Mesendoderm (in vitro differentiated cells): ENCODE measurements around the gene CMTR1.

Experiments used
- DNase-seq: peaks from one replicate; pipeline ENCODE4 v3.0.0; 2013
- H2AK5ac ChIP-seq: 2 replicates; pipeline ENCODE4 v1.6.1; 2013; ENCODE audit warnings: low read length, inconsistent platforms
- H2BK120ac ChIP-seq: 2 replicates; pipeline ENCODE4 v1.6.1; 2013; ENCODE audit warnings: low read depth, mild to moderate bottlenecking, low read length, moderate library complexity, mixed read lengths
- H2BK15ac ChIP-seq: replicated peaks from 2 replicates; pipeline ENCODE4 v1.6.1; 2013; ENCODE audit warnings: low read depth, mild to moderate bottlenecking, moderate library complexity
- H2BK5ac ChIP-seq: 2 replicates; pipeline ENCODE4 v1.6.1; 2013; ENCODE audit warnings: low read length, inconsistent platforms
- H3K18ac ChIP-seq: 2 replicates; pipeline ENCODE4 v1.6.1; 2013; ENCODE audit warnings: mild to moderate bottlenecking, low read length, mixed read lengths
- H3K23ac ChIP-seq: one replicate; pipeline ENCODE4 v1.6.1; 2013; ENCODE audit warnings: low read length
- H3K27ac ChIP-seq: 2 replicates; pipeline ENCODE4 v1.5.1; 2013; ENCODE audit warnings: low read depth, mild to moderate bottlenecking, inconsistent platforms, low read length, moderate library complexity
- H3K27me3 ChIP-seq: 2 replicates; pipeline ENCODE4 v1.6.1; 2013; ENCODE audit warnings: low read length, control low read depth, mild to moderate bottlenecking, inconsistent platforms; ENCODE audit not compliant: insufficient read depth, poor library complexity
- H3K36me3 ChIP-seq: 2 replicates; pipeline ENCODE4 v1.6.1; 2013; ENCODE audit warnings: low read length, inconsistent platforms; ENCODE audit not compliant: control insufficient read depth, insufficient read depth
- H3K4ac ChIP-seq: one replicate; pipeline ENCODE4 v1.6.1; 2013; ENCODE audit warnings: low read depth, mild to moderate bottlenecking, low read length, moderate library complexity
- H3K4me1 ChIP-seq: 2 replicates; pipeline ENCODE4 v1.6.1; 2013; ENCODE audit warnings: low read depth, low read length, inconsistent platforms; ENCODE audit not compliant: control insufficient read depth
- H3K4me2 ChIP-seq: 2 replicates; pipeline ENCODE4 v1.6.1; 2013; ENCODE audit warnings: low read length
- H3K4me3 ChIP-seq: 2 replicates; pipeline ENCODE4 v1.5.1; 2013; ENCODE audit warnings: mild to moderate bottlenecking, low read length
- H3K56ac ChIP-seq: one replicate; pipeline ENCODE4 v1.6.1; 2013; ENCODE audit warnings: low read length
- H3K79me1 ChIP-seq: 2 replicates; pipeline ENCODE4 v1.6.1; 2013; ENCODE audit warnings: low read length, inconsistent platforms
- H3K79me2 ChIP-seq: 2 replicates; pipeline ENCODE4 v1.6.1; 2013; ENCODE audit warnings: mild to moderate bottlenecking, low read length; ENCODE audit not compliant: control insufficient read depth, insufficient read depth
- H3K9ac ChIP-seq: 2 replicates; pipeline ENCODE4 v1.6.1; 2013; ENCODE audit warnings: low read length, inconsistent platforms
- H4K5ac ChIP-seq: one replicate; pipeline ENCODE4 v1.6.1; 2013; ENCODE audit warnings: low read length
- H4K8ac ChIP-seq: one replicate; pipeline ENCODE4 v1.6.1; 2013; ENCODE audit warnings: low read depth, mild to moderate bottlenecking, control low read depth, low read length, moderate library complexity
- WGBS: extraction: QIAGEN DNeasy Blood & Tissue Kit; methylation state at CpG from one replicate; pipeline ENCODE4 v1.1.7; 2013; ENCODE audit warnings: low lambda C conversion rate, missing lambda C conversion rate; ENCODE audit not compliant: insufficient coverage; ENCODE audit errors: extremely low coverage; 5-methylcytosine and 5-hydroxymethylcytosine counted together

Gene CMTR1

DNA sequence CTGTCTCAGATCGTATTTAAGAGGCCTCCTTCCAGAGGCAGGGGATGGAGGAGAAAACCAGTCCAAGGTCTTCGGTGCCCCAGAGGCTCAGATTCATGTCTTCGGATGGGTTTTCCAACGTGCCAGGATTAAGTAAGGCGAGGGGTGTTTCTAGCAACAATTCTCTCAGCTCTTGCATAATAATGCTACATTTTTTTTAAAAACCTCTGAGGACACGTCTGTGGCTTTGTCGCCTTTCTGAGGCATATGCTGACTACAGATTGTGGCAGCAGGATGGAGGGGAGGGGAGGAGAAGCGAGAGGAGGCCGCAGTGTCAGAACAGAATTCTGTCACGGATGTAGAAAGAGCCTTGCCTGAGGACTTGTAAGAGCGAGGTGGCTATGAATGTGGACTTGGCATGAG is 84.4 kb downstream of the CMTR1 start:
- H3K79me1 ChIP-seq, result no peaks in the 10 kb centered on the region
- H3K27me3 ChIP-seq, result no peaks in the 10 kb centered on the region
- no peak overlapping the region for H4K8ac ChIP-seq
- no peaks in the 10 kb centered on the region for H3K36me3 ChIP-seq
- no peaks in the 10 kb centered on the region for H3K79me2 ChIP-seq
- peaks cover 10% of the 10 kb centered on the region for H3K4me1 ChIP-seq
- H3K56ac ChIP-seq, result no peak overlapping the region
- no peak overlapping the region for H2AK5ac ChIP-seq
- H3K18ac ChIP-seq, result no peak overlapping the region
- H2BK120ac ChIP-seq, result no peak overlapping the region
- H3K4me3 ChIP-seq, result no peak overlapping the region
- no peak overlapping the region for H2BK15ac ChIP-seq
- H3K27ac ChIP-seq, result no peak overlapping the region
- H3K4ac ChIP-seq, result no peak overlapping the region
- H3K4me2 ChIP-seq, result no peak overlapping the region
- no peak overlapping the region for H3K23ac ChIP-seq
- no peak overlapping the region for H4K5ac ChIP-seq
- DNase-seq, result no peak
- no peak overlapping the region for H2BK5ac ChIP-seq
- WGBS, result no CpG with 5 or more reads among the region's 11 CpGs
- no peak overlapping the region for H3K9ac ChIP-seq

DNA sequence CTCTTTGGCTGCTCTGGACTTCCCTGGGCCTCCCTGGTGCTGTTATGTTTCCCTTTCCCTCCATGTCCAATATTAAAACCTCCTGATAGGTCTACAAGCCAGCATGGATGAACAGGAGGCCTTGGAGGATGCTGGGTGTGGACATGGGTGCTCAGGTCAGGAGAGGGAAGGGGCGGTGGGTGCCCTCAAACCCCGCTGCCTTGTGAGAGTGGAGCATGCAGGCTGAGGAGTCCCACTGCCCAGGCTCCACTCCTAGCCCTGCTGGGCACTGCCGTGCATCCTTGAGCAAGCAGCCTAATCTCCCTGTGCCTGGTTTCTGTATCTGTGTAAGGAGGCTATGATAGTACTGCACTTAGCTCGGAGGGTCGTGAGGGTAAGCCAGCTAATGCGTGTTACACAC is 85.1 kb downstream of the CMTR1 start:
- H2AK5ac ChIP-seq, result no peak overlapping the region
- no peak overlapping the region for H3K4ac ChIP-seq
- H2BK5ac ChIP-seq, result no peak overlapping the region
- DNase-seq, result no peak
- H3K56ac ChIP-seq, result no peak overlapping the region
- H3K79me2 ChIP-seq, result no peaks in the 10 kb centered on the region
- no peak overlapping the region for H3K23ac ChIP-seq
- no peak overlapping the region for H3K18ac ChIP-seq
- no peak overlapping the region for H3K4me2 ChIP-seq
- H4K5ac ChIP-seq, result no peak overlapping the region
- H3K4me1 ChIP-seq, result peaks cover 4% of the 10 kb centered on the region
- WGBS, result no CpG with 5 or more reads among the region's 6 CpGs
- no peak overlapping the region for H4K8ac ChIP-seq
- H3K36me3 ChIP-seq, result no peaks in the 10 kb centered on the region
- H2BK15ac ChIP-seq, result no peak overlapping the region
- no peak overlapping the region for H2BK120ac ChIP-seq
- no peak overlapping the region for H3K9ac ChIP-seq
- H3K79me1 ChIP-seq, result no peaks in the 10 kb centered on the region
- no peak overlapping the region for H3K27ac ChIP-seq
- H3K27me3 ChIP-seq, result no peaks in the 10 kb centered on the region
- no peak overlapping the region for H3K4me3 ChIP-seq

DNA sequence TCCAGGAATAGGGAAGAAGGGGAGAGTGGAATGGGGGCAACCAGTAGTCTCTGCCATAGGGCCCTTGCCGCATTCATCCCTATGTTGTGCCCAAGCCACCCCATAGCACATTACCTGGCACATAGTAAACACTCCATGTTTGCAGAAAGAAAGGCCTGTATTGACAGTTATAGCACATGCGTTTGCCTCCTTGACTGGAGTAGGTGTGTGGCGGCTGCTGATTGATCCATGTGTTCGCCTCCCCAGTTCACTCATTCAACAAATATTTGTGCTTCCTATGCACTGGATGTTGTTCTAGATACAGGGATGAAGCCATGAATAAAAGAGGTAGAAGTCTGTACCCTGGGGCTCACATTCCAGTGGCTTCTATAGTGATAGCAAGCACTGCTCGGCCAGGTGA is 86.4 kb downstream of the CMTR1 start:
- Histone ChIP-seq H2BK120ac (no peak overlapping the region), H3K56ac (no peak overlapping the region), H2AK5ac (no peak overlapping the region), H2BK5ac (no peak overlapping the region), H3K79me2 (no peaks in the 10 kb centered on the region), H3K27ac (no peak overlapping the region), H3K23ac (no peak overlapping the region), H2BK15ac (no peak overlapping the region), H3K4me3 (no peak overlapping the region), H3K9ac (no peak overlapping the region), H4K5ac (no peak overlapping the region), H3K4me1 (no peaks in the 10 kb centered on the region), H3K27me3 (no peaks in the 10 kb centered on the region), H3K4me2 (no peak overlapping the region), H3K18ac (no peak overlapping the region), H3K79me1 (no peaks in the 10 kb centered on the region), H3K36me3 (no peaks in the 10 kb centered on the region), H4K8ac (no peak overlapping the region), H3K4ac (no peak overlapping the region)
- no CpG with 5 or more reads among the region's 5 CpGs for WGBS
- DNase-seq, result no peak

DNA sequence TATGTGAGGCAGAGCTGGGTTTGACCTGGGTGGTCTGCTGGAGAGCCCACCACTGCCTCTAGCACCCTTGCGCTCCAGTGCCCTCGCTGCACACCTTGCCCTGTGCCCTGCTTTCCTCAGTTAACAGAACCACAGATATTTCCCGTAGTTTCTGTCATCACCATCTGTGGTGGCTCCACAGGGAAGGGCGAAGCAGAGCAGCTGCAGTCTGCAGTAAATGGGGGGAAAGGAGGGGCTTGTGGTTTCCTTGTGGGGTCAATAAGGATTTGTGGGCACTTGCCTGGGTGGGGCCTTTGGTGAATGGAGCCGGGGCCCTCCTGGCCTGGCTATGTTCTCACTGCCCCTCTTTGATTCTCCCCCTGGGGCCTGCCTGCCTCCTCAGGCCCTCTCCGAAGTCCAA is 87.9 kb downstream of the CMTR1 start:
- H3K36me3 ChIP-seq, result no peaks in the 10 kb centered on the region
- no peak overlapping the region for H3K4ac ChIP-seq
- no peak overlapping the region for H2BK15ac ChIP-seq
- no peaks in the 10 kb centered on the region for H3K4me1 ChIP-seq
- WGBS, result no CpG with 5 or more reads among the region's 6 CpGs
- no peak overlapping the region for H3K4me2 ChIP-seq
- no peaks in the 10 kb centered on the region for H3K79me2 ChIP-seq
- no peaks in the 10 kb centered on the region for H3K79me1 ChIP-seq
- no peak overlapping the region for H4K8ac ChIP-seq
- H4K5ac ChIP-seq, result no peak overlapping the region
- H2AK5ac ChIP-seq, result no peak overlapping the region
- no peak overlapping the region for H3K56ac ChIP-seq
- H3K23ac ChIP-seq, result no peak overlapping the region
- no peak overlapping the region for H3K9ac ChIP-seq
- no peak for DNase-seq
- no peak overlapping the region for H3K18ac ChIP-seq
- H2BK5ac ChIP-seq, result no peak overlapping the region
- no peaks in the 10 kb centered on the region for H3K27me3 ChIP-seq
- H3K27ac ChIP-seq, result no peak overlapping the region
- no peak overlapping the region for H2BK120ac ChIP-seq
- H3K4me3 ChIP-seq, result no peak overlapping the region

DNA sequence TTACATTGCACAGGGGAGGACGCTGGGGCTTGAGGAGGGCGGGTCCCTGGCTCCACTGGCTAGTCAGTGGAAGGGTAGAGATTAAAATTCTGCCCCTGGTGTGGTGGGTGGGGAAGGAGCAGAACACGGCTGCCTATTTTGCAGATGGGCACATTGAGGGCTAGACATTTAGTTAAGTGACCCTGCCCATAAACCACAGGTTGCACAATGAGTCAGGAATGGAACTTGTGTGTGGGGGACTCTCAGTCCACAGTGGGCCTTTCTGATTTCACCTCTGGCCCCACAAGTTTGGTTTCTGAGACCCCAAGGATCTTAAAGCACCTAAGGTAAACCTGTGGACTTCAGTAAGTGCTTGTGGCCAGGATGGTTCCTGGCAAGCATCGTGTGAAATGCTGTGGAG is 88.7 kb downstream of the CMTR1 start:
- Histone ChIP-seq H3K9ac (no peak overlapping the region), H2BK15ac (no peak overlapping the region), H2BK5ac (no peak overlapping the region), H3K79me2 (no peaks in the 10 kb centered on the region), H3K4me2 (no peak overlapping the region), H2AK5ac (no peak overlapping the region), H3K27me3 (no peaks in the 10 kb centered on the region), H3K4me1 (no peaks in the 10 kb centered on the region), H2BK120ac (no peak overlapping the region), H3K4ac (no peak overlapping the region), H3K18ac (no peak overlapping the region), H3K79me1 (no peaks in the 10 kb centered on the region), H4K5ac (no peak overlapping the region), H3K23ac (no peak overlapping the region), H3K56ac (no peak overlapping the region), H4K8ac (no peak overlapping the region), H3K27ac (no peak overlapping the region), H3K36me3 (no peaks in the 10 kb centered on the region), H3K4me3 (no peak overlapping the region)
- WGBS, result no CpG with 5 or more reads among the region's 4 CpGs
- DNase-seq, result no peak

DNA sequence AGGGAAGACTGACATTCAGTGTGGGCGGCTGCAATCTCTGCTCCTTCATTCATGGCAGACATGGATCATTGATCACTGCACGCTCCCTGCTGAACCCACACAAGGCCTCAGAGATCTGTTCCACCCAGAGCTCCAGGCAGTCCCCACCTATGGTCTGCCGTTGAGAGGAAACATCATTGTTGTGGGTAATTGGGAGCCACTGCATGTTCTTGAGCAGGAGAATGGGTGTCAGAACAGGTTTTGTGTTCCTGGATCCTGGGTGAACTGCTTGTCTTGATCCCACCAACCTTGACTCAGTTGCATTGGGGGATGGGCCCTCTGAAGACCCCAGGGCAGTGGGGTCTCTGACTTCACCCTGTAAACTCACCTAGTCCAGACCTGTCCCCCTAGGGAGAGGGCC is 89.8 kb downstream of the CMTR1 start:
- Histone ChIP-seq H3K36me3 (no peaks in the 10 kb centered on the region), H3K18ac (no peak overlapping the region), H3K9ac (no peak overlapping the region), H3K79me2 (no peaks in the 10 kb centered on the region), H3K27me3 (no peaks in the 10 kb centered on the region), H4K8ac (no peak overlapping the region), H2BK15ac (no peak overlapping the region), H3K4me1 (no peaks in the 10 kb centered on the region), H3K4me2 (no peak overlapping the region), H2BK120ac (no peak overlapping the region), H3K4me3 (no peak overlapping the region), H2BK5ac (no peak overlapping the region), H3K23ac (no peak overlapping the region), H3K56ac (no peak overlapping the region), H4K5ac (no peak overlapping the region), H3K79me1 (no peaks in the 10 kb centered on the region), H2AK5ac (no peak overlapping the region), H3K27ac (no peak overlapping the region), H3K4ac (no peak overlapping the region)
- no CpG with 5 or more reads among the region's 3 CpGs for WGBS
- no peak for DNase-seq
